Measurements from ENCODE around the gene SRGAP1.

Gene SRGAP1

DNA sequence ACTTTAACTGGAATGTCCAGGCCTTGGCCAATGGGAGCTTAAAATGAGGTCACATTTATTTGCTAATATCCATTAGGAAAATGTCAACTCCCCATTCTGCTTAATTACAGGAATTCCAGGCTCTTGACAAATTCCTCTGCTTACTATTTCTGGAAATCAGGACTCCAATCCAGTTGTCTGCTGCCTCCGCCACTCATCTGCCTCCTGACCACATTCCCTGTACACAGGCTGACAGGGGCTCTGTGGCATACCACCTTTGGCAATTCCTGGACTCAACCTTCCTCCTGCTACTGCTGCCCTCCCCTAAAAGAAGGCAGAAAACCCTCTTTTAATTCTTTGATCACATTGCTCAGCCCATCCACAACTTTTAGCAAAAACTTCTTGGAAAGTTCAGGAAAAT is 339.7 kb downstream of the SRGAP1 start:
- H3K27me3 ChIP-seq (replicated peaks; ENCODE audit: insufficient read depth, low read length) = no peaks in the 10 kb centered on the region
- DNase-seq = no peak
- H3F3A ChIP-seq (ENCODE audit: insufficient read depth, low read length) = no peaks in the 10 kb centered on the region
- no peaks in the 10 kb centered on the region for H3K9me3 ChIP-seq (replicated peaks; ENCODE audit: insufficient read depth, low read length)
- no peak overlapping the region for H2AFZ ChIP-seq (ENCODE audit: low read length)
- no peak overlapping the region for H3K4me3 ChIP-seq (ENCODE audit: low read length)
- TF ChIP-seq EZH2 (optimal IDR thresholded peaks at IDR 0.05; ENCODE audit: low read depth, low read length) = no peak
- TF ChIP-seq EZH2phosphoT487 (IDR thresholded peaks at IDR 0.05; ENCODE audit: low read length) = no peak
- TF ChIP-seq, protein P1, sequence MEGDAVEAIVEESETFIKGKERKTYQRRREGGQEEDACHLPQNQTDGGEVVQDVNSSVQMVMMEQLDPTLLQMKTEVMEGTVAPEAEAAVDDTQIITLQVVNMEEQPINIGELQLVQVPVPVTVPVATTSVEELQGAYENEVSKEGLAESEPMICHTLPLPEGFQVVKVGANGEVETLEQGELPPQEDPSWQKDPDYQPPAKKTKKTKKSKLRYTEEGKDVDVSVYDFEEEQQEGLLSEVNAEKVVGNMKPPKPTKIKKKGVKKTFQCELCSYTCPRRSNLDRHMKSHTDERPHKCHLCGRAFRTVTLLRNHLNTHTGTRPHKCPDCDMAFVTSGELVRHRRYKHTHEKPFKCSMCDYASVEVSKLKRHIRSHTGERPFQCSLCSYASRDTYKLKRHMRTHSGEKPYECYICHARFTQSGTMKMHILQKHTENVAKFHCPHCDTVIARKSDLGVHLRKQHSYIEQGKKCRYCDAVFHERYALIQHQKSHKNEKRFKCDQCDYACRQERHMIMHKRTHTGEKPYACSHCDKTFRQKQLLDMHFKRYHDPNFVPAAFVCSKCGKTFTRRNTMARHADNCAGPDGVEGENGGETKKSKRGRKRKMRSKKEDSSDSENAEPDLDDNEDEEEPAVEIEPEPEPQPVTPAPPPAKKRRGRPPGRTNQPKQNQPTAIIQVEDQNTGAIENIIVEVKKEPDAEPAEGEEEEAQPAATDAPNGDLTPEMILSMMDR (IDR thresholded peaks at IDR 0.05; ENCODE audit: low read length) = no peak
- H3K27ac ChIP-seq (ENCODE audit: low read length) = no peak overlapping the region
- H3K9me2 ChIP-seq (replicated peaks; ENCODE audit: insufficient read depth, low read length) = no peaks in the 10 kb centered on the region
- no peaks in the 10 kb centered on the region for H3K36me3 ChIP-seq (replicated peaks; ENCODE audit: insufficient read depth, low read length)
- no peaks in the 10 kb centered on the region for H3K4me1 ChIP-seq (ENCODE audit: low read length)
- no peaks in the 10 kb centered on the region for H4K20me1 ChIP-seq (ENCODE audit: insufficient read depth, low read length)
- H3K9ac ChIP-seq (ENCODE audit: low read length) = no peak overlapping the region
- H3K79me2 ChIP-seq (ENCODE audit: low read length) = no peaks in the 10 kb centered on the region
- no peak overlapping the region for H3K4me2 ChIP-seq (ENCODE audit: low read depth, low read length)

DNA sequence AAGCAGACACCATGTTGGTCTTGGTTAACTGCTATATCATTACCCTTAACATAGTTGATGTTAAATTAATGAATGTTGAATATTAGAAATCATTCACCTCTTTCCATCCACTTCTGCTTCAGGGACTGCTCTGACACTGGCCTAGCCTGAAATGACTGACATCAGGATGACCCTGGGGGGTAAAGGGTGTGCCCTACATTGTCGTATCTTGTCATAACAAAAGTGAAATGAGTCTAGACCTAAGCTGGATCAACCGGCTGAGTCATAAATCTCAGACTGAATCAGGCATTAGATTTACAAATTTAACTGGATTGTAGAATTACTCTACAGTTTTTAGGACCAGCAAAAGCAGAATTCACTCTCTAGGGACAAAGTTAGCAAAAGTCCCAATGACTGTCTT is 342.3 kb downstream of the SRGAP1 start:
- H3K9me2 ChIP-seq (replicated peaks; ENCODE audit: insufficient read depth, low read length) = no peaks in the 10 kb centered on the region
- no peak overlapping the region for H3K4me2 ChIP-seq (ENCODE audit: low read depth, low read length)
- H3K79me2 ChIP-seq (ENCODE audit: low read length) = no peaks in the 10 kb centered on the region
- no peaks in the 10 kb centered on the region for H3K27me3 ChIP-seq (replicated peaks; ENCODE audit: insufficient read depth, low read length)
- no peaks in the 10 kb centered on the region for H4K20me1 ChIP-seq (ENCODE audit: insufficient read depth, low read length)
- TF ChIP-seq, protein P1 (IDR thresholded peaks at IDR 0.05; ENCODE audit: low read length) = no peak
- TF ChIP-seq EZH2phosphoT487 (IDR thresholded peaks at IDR 0.05; ENCODE audit: low read length) (no peak), EZH2 (optimal IDR thresholded peaks at IDR 0.05; ENCODE audit: low read depth, low read length) (no peak)
- H3F3A ChIP-seq (ENCODE audit: insufficient read depth, low read length) = no peaks in the 10 kb centered on the region
- H3K27ac ChIP-seq (ENCODE audit: low read length) = no peak overlapping the region
- DNase-seq = no peak
- no peak overlapping the region for H3K9ac ChIP-seq (ENCODE audit: low read length)
- no peaks in the 10 kb centered on the region for H3K36me3 ChIP-seq (replicated peaks; ENCODE audit: insufficient read depth, low read length)
- H2AFZ ChIP-seq (ENCODE audit: low read length) = no peak overlapping the region
- H3K4me3 ChIP-seq (ENCODE audit: low read length) = no peak overlapping the region
- H3K9me3 ChIP-seq (replicated peaks; ENCODE audit: insufficient read depth, low read length) = no peaks in the 10 kb centered on the region
- no peaks in the 10 kb centered on the region for H3K4me1 ChIP-seq (ENCODE audit: low read length)

DNA sequence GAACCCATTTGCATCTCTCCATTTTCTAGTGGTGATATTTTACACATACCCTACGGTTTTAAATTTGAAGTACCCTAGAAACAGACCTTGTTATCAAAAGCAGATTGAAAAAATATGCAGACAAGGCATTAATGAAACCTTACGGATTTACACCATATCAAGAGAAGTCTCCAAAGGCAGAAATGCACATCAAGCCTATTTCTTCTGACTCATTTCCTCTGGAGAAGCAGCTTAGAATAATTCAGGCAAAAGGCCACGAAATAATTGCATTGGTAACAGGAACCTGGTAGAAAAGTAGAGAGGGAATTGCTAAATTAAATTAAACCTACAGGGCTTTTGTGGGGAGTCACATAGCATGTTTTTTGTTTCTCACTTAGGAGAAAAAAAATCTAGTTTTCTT is 342.9 kb downstream of the SRGAP1 start:
- DNase-seq = no peak
- H3K4me3 ChIP-seq (ENCODE audit: low read length) = no peak overlapping the region
- H4K20me1 ChIP-seq (ENCODE audit: insufficient read depth, low read length) = no peaks in the 10 kb centered on the region
- H2AFZ ChIP-seq (ENCODE audit: low read length) = no peak overlapping the region
- no peak overlapping the region for H3K9ac ChIP-seq (ENCODE audit: low read length)
- H3K4me2 ChIP-seq (ENCODE audit: low read depth, low read length) = no peak overlapping the region
- H3K36me3 ChIP-seq (replicated peaks; ENCODE audit: insufficient read depth, low read length) = no peaks in the 10 kb centered on the region
- no peaks in the 10 kb centered on the region for H3K9me2 ChIP-seq (replicated peaks; ENCODE audit: insufficient read depth, low read length)
- H3K4me1 ChIP-seq (ENCODE audit: low read length) = no peaks in the 10 kb centered on the region
- no peaks in the 10 kb centered on the region for H3K79me2 ChIP-seq (ENCODE audit: low read length)
- no peak overlapping the region for H3K27ac ChIP-seq (ENCODE audit: low read length)
- H3K27me3 ChIP-seq (replicated peaks; ENCODE audit: insufficient read depth, low read length) = no peaks in the 10 kb centered on the region
- TF ChIP-seq EZH2phosphoT487 (IDR thresholded peaks at IDR 0.05; ENCODE audit: low read length) = no peak
- no peak for TF ChIP-seq EZH2 (optimal IDR thresholded peaks at IDR 0.05; ENCODE audit: low read depth, low read length)
- TF ChIP-seq, protein P1 (IDR thresholded peaks at IDR 0.05; ENCODE audit: low read length) = no peak
- no peaks in the 10 kb centered on the region for H3K9me3 ChIP-seq (replicated peaks; ENCODE audit: insufficient read depth, low read length)
- H3F3A ChIP-seq (ENCODE audit: insufficient read depth, low read length) = no peaks in the 10 kb centered on the region
